ENCODE results near the gene CASP12.

DNA sequence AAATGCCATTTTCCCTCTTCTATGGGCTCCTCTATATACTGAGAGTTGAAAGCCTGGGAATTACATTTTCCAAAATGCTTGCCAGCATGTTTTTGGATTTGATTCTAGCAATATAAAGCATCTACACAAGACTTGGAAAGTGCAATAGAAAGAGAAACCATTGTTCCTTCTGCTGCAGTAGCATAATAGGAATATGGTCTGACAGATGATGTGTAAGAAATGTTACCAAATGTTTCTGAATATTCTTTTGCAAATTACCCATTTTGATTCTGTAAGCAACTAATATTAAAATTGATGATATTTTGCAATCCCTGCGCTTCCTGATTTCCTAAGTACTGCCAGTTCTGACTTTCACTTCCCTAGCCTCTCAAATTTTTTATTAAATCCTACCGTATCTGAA, 61.6 kb downstream of the CASP12 start:
- TF ChIP-seq, protein P1, sequence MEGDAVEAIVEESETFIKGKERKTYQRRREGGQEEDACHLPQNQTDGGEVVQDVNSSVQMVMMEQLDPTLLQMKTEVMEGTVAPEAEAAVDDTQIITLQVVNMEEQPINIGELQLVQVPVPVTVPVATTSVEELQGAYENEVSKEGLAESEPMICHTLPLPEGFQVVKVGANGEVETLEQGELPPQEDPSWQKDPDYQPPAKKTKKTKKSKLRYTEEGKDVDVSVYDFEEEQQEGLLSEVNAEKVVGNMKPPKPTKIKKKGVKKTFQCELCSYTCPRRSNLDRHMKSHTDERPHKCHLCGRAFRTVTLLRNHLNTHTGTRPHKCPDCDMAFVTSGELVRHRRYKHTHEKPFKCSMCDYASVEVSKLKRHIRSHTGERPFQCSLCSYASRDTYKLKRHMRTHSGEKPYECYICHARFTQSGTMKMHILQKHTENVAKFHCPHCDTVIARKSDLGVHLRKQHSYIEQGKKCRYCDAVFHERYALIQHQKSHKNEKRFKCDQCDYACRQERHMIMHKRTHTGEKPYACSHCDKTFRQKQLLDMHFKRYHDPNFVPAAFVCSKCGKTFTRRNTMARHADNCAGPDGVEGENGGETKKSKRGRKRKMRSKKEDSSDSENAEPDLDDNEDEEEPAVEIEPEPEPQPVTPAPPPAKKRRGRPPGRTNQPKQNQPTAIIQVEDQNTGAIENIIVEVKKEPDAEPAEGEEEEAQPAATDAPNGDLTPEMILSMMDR (IDR thresholded peaks at IDR 0.05), result no peak
- no peak for TF ChIP-seq POLR2A (IDR thresholded peaks at IDR 0.05)

Measured in adrenal gland (tissue), 5 donors.